ENCODE data around the gene SHB. TPM values are rescaled to one million over a fixed set of nuclear protein-coding genes. Genes with fewer than 3 reads are reported as not detected.

Gene SHB
- total RNA-seq, 2 donors from 2014 or later = 33.9 to 39.9 TPM

- peaks cover 0 to 55% of the 10 kb centered on the region in 2 donors for H3K4me1 ChIP-seq
- H3K27ac ChIP-seq = peak overlapping the region; percentile 58 to 72
Observed at GRCh38 chr9:37921546-37922300, 147.3 kb downstream of the SHB start.

GRCh38 chr9:37921168-37921510 is 147.9 kb downstream of the SHB start:
- H3K4me3 ChIP-seq = no peak overlapping the region
- peaks cover 26% of the 10 kb centered on the region for H3K36me3 ChIP-seq
- peaks cover 0 to 55% of the 10 kb centered on the region in 2 donors for H3K4me1 ChIP-seq
- no peaks in the 10 kb centered on the region for H3K9me3 ChIP-seq
- H3K27me3 ChIP-seq = no peaks in the 10 kb centered on the region
- H3K27ac ChIP-seq = peak overlapping the region; percentile 58 to 72
- no peak for DNase-seq (ENCODE audit: low spot score)
- TF ChIP-seq CTCF (IDR thresholded peaks at IDR 0.05) = no peak

More at GRCh38 chr9:37921546-37922300, 147.3 kb downstream of the SHB start:
- H3K4me3 ChIP-seq = no peak overlapping the region
- DNase-seq (ENCODE audit: low spot score) = no peak
- no peaks in the 10 kb centered on the region for H3K9me3 ChIP-seq
- H3K36me3 ChIP-seq = peaks cover 26% of the 10 kb centered on the region
- peak in 1 of 2 donors; percentile 22 for TF ChIP-seq CTCF (IDR thresholded peaks at IDR 0.05)
- no peaks in the 10 kb centered on the region for H3K27me3 ChIP-seq

GRCh38 chr9:37920471-37921167 is 148.4 kb downstream of the SHB start:
- Histone ChIP-seq H3K27ac (no peak overlapping the region), H3K27me3 (no peaks in the 10 kb centered on the region), H3K4me1 (peaks cover 0 to 54% of the 10 kb centered on the region in 2 donors), H3K4me3 (no peak overlapping the region), H3K9me3 (no peaks in the 10 kb centered on the region), H3K36me3 (peaks cover 26% of the 10 kb centered on the region)
- DNase-seq (ENCODE audit: low spot score) = no peak
- no peak for TF ChIP-seq CTCF (IDR thresholded peaks at IDR 0.05)

- H3K4me1 ChIP-seq = peaks cover 0 to 54% of the 10 kb centered on the region in 2 donors
- H3K36me3 ChIP-seq = peaks cover 26% of the 10 kb centered on the region
- no peak for TF ChIP-seq CTCF (IDR thresholded peaks at IDR 0.05)
- no peaks in the 10 kb centered on the region for H3K9me3 ChIP-seq
- H3K27me3 ChIP-seq = no peaks in the 10 kb centered on the region
- no peak for DNase-seq (ENCODE audit: low spot score)
- no peak overlapping the region for H3K4me3 ChIP-seq
- H3K27ac ChIP-seq = no peak overlapping the region
Observed at GRCh38 chr9:37919956-37920335, 149.1 kb downstream of the SHB start.

GRCh38 chr9:37919246-37919955 is 149.6 kb downstream of the SHB start:
- Histone ChIP-seq H3K4me3 (no peak overlapping the region), H3K9me3 (no peaks in the 10 kb centered on the region), H3K27ac (no peak overlapping the region), H3K27me3 (no peaks in the 10 kb centered on the region), H3K4me1 (peaks cover 0 to 54% of the 10 kb centered on the region in 2 donors), H3K36me3 (peaks cover 26% of the 10 kb centered on the region)
- DNase-seq (ENCODE audit: low spot score) = no peak
- TF ChIP-seq CTCF (IDR thresholded peaks at IDR 0.05) = no peak
